Measurements from ENCODE around the gene HCN3. TPM values are rescaled to one million over a fixed set of nuclear protein-coding genes. Genes with fewer than 3 reads are reported as not detected.

HCN3 gene
- total and polyA plus RNA-seq, 7 experiments from 2014 or later, result 0.07 to 3.3 (median 2.5) TPM; not detected in 1

GRCh38 chr1:155316922-155317321 is 39.7 kb downstream of the HCN3 start:
- intact Hi-C loops (cut with micrococcal nuclease), result no loop called here
- ChIA-PET CTCF (interaction anchor here (9.4 kb wide), 1 partner anchor 67 kb away, joined by 105 read pairs; no protein-coding TSS in a partner anchor), POLR2A (no interaction called here)
- H3K27me3 ChIP-seq (ENCODE audit: control insufficient read depth in 2 of 2, insufficient read depth in 2 of 2, low read length in 2 of 2), result no peaks in the 10 kb centered on the region
- Mint-ChIP-seq H3K4me3 (no peak overlapping the region), H3K9me3 (no peaks in the 10 kb centered on the region), H3K27me3 (no peaks in the 10 kb centered on the region), H3K36me3 (peaks cover 0 to 27% (median 7%) of the 10 kb centered on the region in 5 donors), H3K27ac (no peak overlapping the region), H3K4me1 (peaks cover 18 to 43% (median 21%) of the 10 kb centered on the region in 7 donors)
- peaks cover 0 to 8% of the 10 kb centered on the region in 2 donors for H3K4me1 ChIP-seq (ENCODE audit: control insufficient read depth in 2 of 2, insufficient read depth in 2 of 2, low read length in 2 of 2)
- no peak for ATAC-seq
- H3K27ac ChIP-seq (ENCODE audit: low read depth, low read length), result no peak overlapping the region
- no peak for DNase-seq
- peaks cover 0 to 19% (median 5%) of the 10 kb centered on the region in 3 experiments for H3K36me3 ChIP-seq (ENCODE audit: control insufficient read depth in 2 of 3, insufficient read depth in 3 of 3, low read length in 3 of 3)
- no peaks in the 10 kb centered on the region for H3K9me3 ChIP-seq (ENCODE audit: control insufficient read depth in 2 of 3, low read length in 3 of 3)
- H3K4me3 ChIP-seq (ENCODE audit: low read length), result no peak overlapping the region

GRCh38 chr1:155318082-155318481 is 40.8 kb downstream of the HCN3 start:
- peaks cover 0 to 20% (median 6%) of the 10 kb centered on the region in 5 donors for H3K36me3 Mint-ChIP-seq
- no peak for DNase-seq
- H3K4me3 Mint-ChIP-seq, result no peak overlapping the region
- Histone ChIP-seq H3K27ac (ENCODE audit: low read depth, low read length) (no peak overlapping the region), H3K36me3 (ENCODE audit: control insufficient read depth in 2 of 3, insufficient read depth in 3 of 3, low read length in 3 of 3) (peaks cover 0 to 13% (median 4%) of the 10 kb centered on the region in 3 experiments), H3K27me3 (ENCODE audit: control insufficient read depth in 2 of 2, insufficient read depth in 2 of 2, low read length in 2 of 2) (no peaks in the 10 kb centered on the region), H3K4me1 (ENCODE audit: control insufficient read depth in 2 of 2, insufficient read depth in 2 of 2, low read length in 2 of 2) (peaks cover 0 to 12% of the 10 kb centered on the region in 2 donors), H3K4me3 (ENCODE audit: low read length) (no peak overlapping the region), H3K9me3 (ENCODE audit: control insufficient read depth in 2 of 3, low read length in 3 of 3) (no peaks in the 10 kb centered on the region)
- no peaks in the 10 kb centered on the region for H3K27me3 Mint-ChIP-seq
- intact Hi-C loops (cut with micrococcal nuclease), result no loop called here
- H3K9me3 Mint-ChIP-seq, result no peaks in the 10 kb centered on the region
- CTCF ChIA-PET, result interaction anchor here (0.7 to 9.4 kb wide), 3 partner anchors 9 to 68 kb away, joined by 3 to 105 read pairs (median 4); no protein-coding TSS in a partner anchor
- POLR2A ChIA-PET, result no interaction called here
- peaks cover 18 to 44% (median 23%) of the 10 kb centered on the region in 7 donors for H3K4me1 Mint-ChIP-seq
- H3K27ac Mint-ChIP-seq, result peak overlapping the region in 1 of 9 donors; percentile 19
- ATAC-seq, result no peak

GRCh38 chr1:155319536-155319935 is 42.3 kb downstream of the HCN3 start:
- Mint-ChIP-seq H3K27me3 (no peaks in the 10 kb centered on the region), H3K9me3 (no peaks in the 10 kb centered on the region), H3K4me1 (peaks cover 18 to 39% (median 23%) of the 10 kb centered on the region in 7 donors), H3K27ac (peak overlapping the region in 2 of 9 donors; percentile 14 to 61), H3K36me3 (peaks cover 0 to 14% (median 0%) of the 10 kb centered on the region in 5 donors), H3K4me3 (peak overlapping the region in 6 of 10 donors; percentile 25 to 86 (median 78))
- ChIA-PET CTCF (interaction anchor here (9.4 kb wide), 1 partner anchor 70 kb away, joined by 105 read pairs; no protein-coding TSS in a partner anchor), POLR2A (interaction anchor here (0.9 to 1.2 kb wide), 3 partner anchors 13 to 48 kb away, joined by 3 to 4 read pairs (median 3); no protein-coding TSS in a partner anchor)
- Histone ChIP-seq H3K9me3 (ENCODE audit: control insufficient read depth in 2 of 3, low read length in 3 of 3) (no peaks in the 10 kb centered on the region), H3K27me3 (ENCODE audit: control insufficient read depth in 2 of 2, insufficient read depth in 2 of 2, low read length in 2 of 2) (no peaks in the 10 kb centered on the region), H3K4me1 (ENCODE audit: control insufficient read depth in 2 of 2, insufficient read depth in 2 of 2, low read length in 2 of 2) (peaks cover 0 to 12% of the 10 kb centered on the region in 2 donors), H3K36me3 (ENCODE audit: control insufficient read depth in 2 of 3, insufficient read depth in 3 of 3, low read length in 3 of 3) (peaks cover 0 to 10% (median 0%) of the 10 kb centered on the region in 3 experiments), H3K27ac (ENCODE audit: low read depth, low read length) (no peak overlapping the region), H3K4me3 (ENCODE audit: low read length) (no peak overlapping the region)
- no peak for DNase-seq
- no peak for ATAC-seq
- intact Hi-C loops (cut with micrococcal nuclease), result no loop called here

- Mint-ChIP-seq H3K36me3 (peaks cover 0 to 12% (median 0%) of the 10 kb centered on the region in 5 donors), H3K4me1 (peaks cover 18 to 39% (median 23%) of the 10 kb centered on the region in 7 donors), H3K4me3 (peak overlapping the region; percentile 68 to 91 (median 80)), H3K27ac (peak overlapping the region in 8 of 9 donors; percentile 13 to 62 (median 46)), H3K27me3 (no peaks in the 10 kb centered on the region), H3K9me3 (no peaks in the 10 kb centered on the region)
- intact Hi-C loops (cut with micrococcal nuclease), result loop anchor here (5.0 to 10.0 kb wide), 9 partner anchors 128 to 732 kb away; partner anchors contain the start of genes RIT1 (in 2 of the 2), ASH1L (in 1 of the 2), CKS1B (in 1 of the 2) and KRTCAP2 (in 1 of the 2)
- Histone ChIP-seq H3K4me3 (ENCODE audit: low read length) (peak overlapping the region; percentile 51), H3K9me3 (ENCODE audit: control insufficient read depth in 2 of 3, low read length in 3 of 3) (no peaks in the 10 kb centered on the region), H3K27ac (ENCODE audit: low read depth, low read length) (no peak overlapping the region), H3K4me1 (ENCODE audit: control insufficient read depth in 2 of 2, insufficient read depth in 2 of 2, low read length in 2 of 2) (peaks cover 0 to 12% of the 10 kb centered on the region in 2 donors), H3K36me3 (ENCODE audit: control insufficient read depth in 2 of 3, insufficient read depth in 3 of 3, low read length in 3 of 3) (peaks cover 0 to 4% (median 0%) of the 10 kb centered on the region in 3 experiments), H3K27me3 (ENCODE audit: control insufficient read depth in 2 of 2, insufficient read depth in 2 of 2, low read length in 2 of 2) (no peaks in the 10 kb centered on the region)
- POLR2A ChIA-PET, result interaction anchor here (0.5 to 1.2 kb wide), 7 partner anchors 42 to 123 kb away, joined by 3 to 4 read pairs (median 3); partner anchors contain the start of gene SCAMP3
- ATAC-seq, result no peak
- no peak for DNase-seq
- CTCF ChIA-PET, result interaction anchor here (1.0 to 9.4 kb wide), 4 partner anchors 8 to 70 kb away, joined by 3 to 105 read pairs (median 7); partner anchors contain the start of gene FDPS
Measured at GRCh38 chr1:155320252-155320651, 43.0 kb downstream of the HCN3 start.

GRCh38 chr1:155320661-155321617 is 43.7 kb downstream of the HCN3 start, which contains the start of gene RUSC1:
Gene RUSC1, plus strand, starts transcription at chr1:155320894. Its CDS starts 880 bp downstream, at chr1:155321774.
- Mint-ChIP-seq H3K9me3 (no peaks in the 10 kb centered on the region), H3K4me1 (peaks cover 21 to 40% (median 27%) of the 10 kb centered on the region in 7 donors), H3K27ac (peak within 1 kb of the TSS in 8 of 9 donors; percentile 14 to 62 (median 52)), H3K36me3 (peaks cover 0 to 12% (median 0%) of the 10 kb centered on the region in 5 donors), H3K27me3 (no peaks in the 10 kb centered on the region), H3K4me3 (peak within 1 kb of the TSS; percentile 74 to 91 (median 80))
- H3K27me3 ChIP-seq (ENCODE audit: control insufficient read depth in 2 of 2, insufficient read depth in 2 of 2, low read length in 2 of 2), result no peaks in the 10 kb centered on the region
- peaks cover 0 to 12% of the 10 kb centered on the region in 2 donors for H3K4me1 ChIP-seq (ENCODE audit: control insufficient read depth in 2 of 2, insufficient read depth in 2 of 2, low read length in 2 of 2)
- peak within 1 kb of the TSS; percentile 51 for H3K4me3 ChIP-seq (ENCODE audit: low read length)
- no peak within 1 kb of the TSS for H3K27ac ChIP-seq (ENCODE audit: low read depth, low read length)
- DNase-seq (peak; percentile 54 to 80 (median 72)), ATAC-seq (peak; percentile 54)
- ChIA-PET POLR2A (interaction anchor here (0.5 to 1.2 kb wide), 8 partner anchors 13 to 122 kb away, joined by 3 to 4 read pairs (median 3); partner anchors contain the start of genes FDPS and SCAMP3), CTCF (interaction anchor here (1.0 to 9.4 kb wide), 6 partner anchors 8 to 71 kb away, joined by 3 to 105 read pairs (median 4); partner anchors contain the start of gene FDPS)
- H3K9me3 ChIP-seq (ENCODE audit: control insufficient read depth in 2 of 3, low read length in 3 of 3), result no peaks in the 10 kb centered on the region
- intact Hi-C loops (cut with micrococcal nuclease), result loop anchor here (5.0 to 10.0 kb wide), 9 partner anchors 129 to 731 kb away; partner anchors contain the start of genes RIT1 (in 2 of the 2), ASH1L (in 1 of the 2), CKS1B (in 1 of the 2) and KRTCAP2 (in 1 of the 2)
- H3K36me3 ChIP-seq (ENCODE audit: control insufficient read depth in 2 of 3, insufficient read depth in 3 of 3, low read length in 3 of 3), result peaks cover 0 to 4% (median 0%) of the 10 kb centered on the region in 3 experiments

All from naive thymus-derived CD4-positive, alpha-beta T cell (primary cell).